NCI-H460 (cell line): ENCODE data around the gene ODR4. TPM values are rescaled to one million over a fixed set of nuclear protein-coding genes. Genes with fewer than 3 reads are reported as not detected.

ENCODE experiments used
- total RNA-seq: library from RNA; depleted of rRNA; stranded (reverse); fragments of >200 nt; shearing (Covaris generic); gene quantifications from 2 replicates; pipeline ENCODE4 v1.2.3, GENCODE V29; 2014; rRNA removed

The ODR4 gene
- total RNA-seq, 1 experiment from 2014 or later: 42.9 TPM

Other genes with a start within 250 kb of the ODR4 start
- 0.02 TPM in 1 of 2 replicates, not detected in the other for gene PRG4, start 79.6 kb upstream of the ODR4 start, total RNA-seq
- gene TPR, start 585 bp upstream of the ODR4 start, total RNA-seq: 56.5 and 71.6 TPM in 2 replicates
- gene PDC, start 85.3 kb downstream of the ODR4 start, total RNA-seq: not detected in 2 replicates